Stimulated activated CD8-positive, alpha-beta memory T cell treated with anti-CD3 and anti-CD28 coated beads, Interleukin-12 subunit alpha, Interleukin-12 subunit beta, amount 100 ng/mL, for 24 hours (primary cell): ENCODE measurements around the gene MGAT4C.

Experiments
- DNase-seq: peaks from one replicate; pipeline ENCODE4 v3.0.0-alpha.2; 2020; ENCODE audit errors: extremely low read depth

MGAT4C gene

GRCh38 chr12:86229772-86230171 lies 26.4 kb downstream of the MGAT4C start:
- DNase-seq: no peak

DNA sequence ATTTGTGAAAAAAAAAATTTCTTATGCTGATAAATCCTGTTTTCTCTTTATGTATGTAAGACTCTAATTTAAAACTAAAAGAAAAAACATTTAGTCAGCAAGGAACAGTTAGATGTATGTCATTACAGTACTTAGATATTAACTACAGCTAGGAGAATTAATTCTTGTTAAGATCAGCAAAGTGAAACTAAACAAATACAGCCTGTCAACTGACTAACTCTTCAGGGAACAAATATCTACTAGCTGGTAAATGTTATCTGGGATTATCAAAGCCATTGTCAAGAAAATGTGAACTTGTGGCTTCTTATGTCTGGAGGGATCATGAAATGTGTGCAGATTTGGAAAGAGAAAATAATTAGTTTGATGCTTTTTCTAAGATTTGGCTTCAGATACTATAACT lies 27.5 kb downstream of the MGAT4C start:
- no peak for DNase-seq

DNA sequence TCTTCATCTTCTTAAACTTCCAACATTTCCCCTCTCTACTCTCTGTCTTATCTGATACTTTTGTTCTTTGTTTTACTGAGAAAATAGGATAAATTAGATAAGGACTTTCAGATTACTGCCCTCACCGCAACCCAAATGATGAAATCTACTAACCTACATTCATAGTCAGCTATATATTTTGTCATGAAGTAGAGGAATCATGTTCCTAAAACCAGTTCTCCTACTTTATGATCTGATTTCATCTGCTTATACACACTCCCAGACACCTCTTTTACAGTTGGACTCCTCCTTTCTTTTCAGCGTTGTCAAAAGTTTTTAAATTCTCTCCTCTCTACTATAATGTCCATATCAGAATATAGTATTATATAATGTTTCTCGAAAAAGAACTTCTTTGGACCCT lies 29.7 kb downstream of the MGAT4C start:
- DNase-seq: no peak

- no peak for DNase-seq
Observed at GRCh38 chr12:86216591-86216990, 39.6 kb downstream of the MGAT4C start.

DNA sequence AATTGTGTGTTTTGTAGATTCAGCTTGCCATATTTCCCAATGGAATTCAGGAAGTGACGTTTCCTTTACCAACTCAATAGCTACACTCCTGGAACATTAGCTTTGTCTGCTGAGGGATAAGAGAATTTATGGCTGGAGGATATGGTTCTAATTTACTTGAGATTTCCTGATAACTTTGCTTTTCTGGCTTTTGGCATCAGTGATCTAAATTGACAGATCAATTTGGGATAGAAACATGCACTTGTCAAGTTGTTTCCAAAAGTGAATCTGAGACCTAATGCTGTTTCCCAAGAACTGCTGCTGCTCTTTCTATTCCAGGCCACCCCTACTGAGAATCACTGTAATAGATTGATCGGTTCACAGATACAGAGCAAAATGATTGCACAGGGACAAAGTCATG lies 43.2 kb downstream of the MGAT4C start:
- no peak for DNase-seq

GRCh38 chr12:86198696-86199444 lies 57.3 kb downstream of the MGAT4C start:
- DNase-seq: no peak

- no peak for DNase-seq
Observed at GRCh38 chr12:86196465-86196864, 59.7 kb downstream of the MGAT4C start.

GRCh38 chr12:86194721-86195120 lies 61.5 kb downstream of the MGAT4C start:
- no peak for DNase-seq

- no peak for DNase-seq
Observed at GRCh38 chr12:86193931-86194330, 62.3 kb downstream of the MGAT4C start.

DNA sequence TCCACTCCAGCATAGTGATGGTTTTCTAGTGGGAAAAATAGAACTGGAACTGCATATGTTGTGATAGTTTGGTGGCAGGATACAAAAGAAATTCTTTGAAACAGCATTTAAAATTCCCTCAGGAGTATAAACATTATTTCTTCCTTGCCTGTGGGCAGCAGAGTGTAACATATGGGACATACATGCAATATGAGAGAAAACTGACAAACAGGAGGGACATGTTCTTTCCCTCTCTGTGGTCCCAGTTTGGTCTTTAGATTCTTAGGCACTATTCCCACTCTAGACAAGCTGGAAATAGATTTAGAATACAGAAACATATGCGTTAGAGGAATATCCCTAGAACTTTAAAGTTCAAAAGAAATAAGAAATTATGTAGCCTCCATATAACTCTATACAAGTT lies 68.0 kb downstream of the MGAT4C start:
- DNase-seq: no peak

- DNase-seq: no peak
Observed at GRCh38 chr12:86186449-86186848, 69.7 kb downstream of the MGAT4C start.

DNA sequence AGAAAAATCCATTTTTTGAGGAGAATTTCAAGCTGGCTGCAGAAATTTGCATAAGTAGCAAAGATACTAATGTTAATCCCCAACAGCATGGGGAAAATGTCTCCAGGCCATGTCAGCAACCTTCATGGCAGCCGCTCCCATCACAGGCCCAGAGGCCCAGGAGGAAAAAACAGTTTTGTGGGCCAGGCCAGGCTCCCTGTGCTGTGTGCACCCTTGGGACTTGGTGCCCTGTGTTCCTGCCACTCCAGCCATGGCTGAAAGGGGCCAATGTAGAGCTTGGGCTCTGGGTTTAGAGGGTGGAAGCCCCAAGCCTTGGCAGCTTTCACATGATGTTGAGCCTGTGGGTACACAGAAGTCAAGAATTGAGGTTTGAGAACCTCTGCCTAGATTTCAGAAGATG lies 76.3 kb downstream of the MGAT4C start:
- DNase-seq: no peak

GRCh38 chr12:86174188-86174587 lies 82.0 kb downstream of the MGAT4C start:
- DNase-seq: no peak

- DNase-seq: no peak
Observed at GRCh38 chr12:86172913-86173443, 83.2 kb downstream of the MGAT4C start.

DNA sequence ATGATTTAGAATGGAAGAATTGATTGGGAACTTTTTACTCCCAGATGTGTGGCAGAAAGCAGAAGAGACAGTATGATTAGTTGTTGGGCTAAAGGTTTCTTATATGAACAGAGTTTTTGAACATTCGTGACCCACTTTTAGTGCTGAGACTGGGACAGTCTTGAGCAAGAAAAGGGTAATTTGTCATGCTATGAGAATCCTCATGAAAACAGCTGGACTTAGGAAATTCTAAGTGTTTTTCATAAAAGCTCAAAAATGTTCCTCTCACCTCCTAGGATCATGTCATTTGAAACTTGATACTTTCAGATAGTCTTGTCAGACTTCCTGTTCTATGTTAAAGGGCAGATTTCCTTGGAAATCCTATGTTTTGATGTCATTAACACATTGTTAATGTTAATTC lies 86.1 kb downstream of the MGAT4C start:
- no peak for DNase-seq

DNA sequence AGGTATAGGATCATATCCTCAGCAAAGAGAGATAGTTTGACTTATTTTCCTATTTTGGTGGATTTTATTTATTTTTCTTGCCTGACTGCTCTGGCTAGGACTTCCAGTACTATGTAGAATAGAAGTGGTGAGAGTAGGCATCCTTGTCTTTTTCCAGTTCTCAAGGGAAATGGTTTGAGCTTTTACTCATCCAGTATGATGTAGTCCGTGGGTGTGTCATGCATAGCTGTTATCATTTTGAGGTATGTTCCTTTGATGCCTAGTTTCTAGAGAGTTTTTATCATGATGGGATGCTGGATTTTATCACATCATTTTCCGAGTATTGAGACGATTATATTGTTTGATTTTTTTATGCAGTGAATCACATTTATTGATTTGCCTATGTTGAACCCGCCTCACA lies 97.2 kb downstream of the MGAT4C start:
- DNase-seq: no peak

DNA sequence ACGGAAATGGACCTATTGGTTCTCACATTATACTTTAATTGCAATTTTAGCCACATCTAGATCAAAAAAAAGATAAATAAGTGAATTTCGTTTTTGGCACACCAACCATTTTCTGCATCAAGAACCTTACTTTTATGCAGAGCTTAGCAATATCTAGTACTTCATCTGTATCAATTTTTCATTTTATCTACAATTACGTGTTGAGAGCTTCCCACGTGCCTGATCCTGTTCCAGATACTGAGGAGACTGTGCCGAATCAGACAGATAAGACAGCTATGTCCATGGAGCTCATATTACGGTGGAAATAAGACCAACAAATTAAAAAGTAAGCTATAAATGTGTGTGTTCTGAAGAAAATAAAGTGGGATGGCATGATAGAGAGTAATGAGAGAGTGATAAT lies 101.6 kb downstream of the MGAT4C start:
- DNase-seq: no peak

DNA sequence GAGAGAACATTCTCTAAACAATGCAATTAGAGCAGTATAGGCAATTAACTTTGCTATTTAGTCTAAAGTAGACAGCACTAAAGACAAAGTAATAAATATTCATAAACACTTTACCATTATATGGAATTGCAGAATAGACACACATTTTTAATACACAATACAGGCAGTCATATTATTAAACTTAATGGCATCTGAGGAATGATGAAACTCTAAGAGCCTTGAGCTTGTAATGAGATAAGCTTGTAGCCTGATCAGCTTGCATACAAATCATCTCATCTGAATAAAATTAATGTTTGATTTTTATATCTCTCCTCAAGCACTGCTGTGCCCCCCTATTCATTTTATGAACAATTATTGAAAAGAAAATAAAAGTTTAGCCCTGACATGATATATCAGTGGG lies 107.6 kb downstream of the MGAT4C start:
- no peak for DNase-seq

- no peak for DNase-seq
Observed at GRCh38 chr12:86148071-86148470, 108.1 kb downstream of the MGAT4C start.

- DNase-seq: no peak
Observed at GRCh38 chr12:86145156-86145555, 111.0 kb downstream of the MGAT4C start.

- no peak for DNase-seq
Observed at GRCh38 chr12:86143162-86143561, 113.0 kb downstream of the MGAT4C start.

DNA sequence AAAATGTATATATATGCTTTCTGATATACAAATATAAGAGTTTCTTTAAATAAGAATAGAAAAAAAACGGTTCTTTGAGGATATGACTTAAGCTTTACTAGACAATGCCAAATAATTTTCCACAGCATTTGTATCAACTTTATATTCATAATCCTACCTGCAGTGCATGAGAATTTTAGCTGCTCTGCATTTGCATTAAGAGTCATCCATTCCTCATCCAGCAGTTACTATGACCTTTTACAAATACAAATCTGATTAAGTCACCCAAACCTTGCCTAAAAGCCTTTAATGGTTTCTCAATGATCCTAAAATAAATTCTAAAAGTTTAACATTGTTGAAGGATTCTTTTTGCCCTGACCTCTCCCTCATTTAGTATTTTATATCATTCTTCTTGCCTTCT lies 116.5 kb downstream of the MGAT4C start:
- no peak for DNase-seq

- no peak for DNase-seq
Observed at GRCh38 chr12:86138770-86139169, 117.4 kb downstream of the MGAT4C start.

DNA sequence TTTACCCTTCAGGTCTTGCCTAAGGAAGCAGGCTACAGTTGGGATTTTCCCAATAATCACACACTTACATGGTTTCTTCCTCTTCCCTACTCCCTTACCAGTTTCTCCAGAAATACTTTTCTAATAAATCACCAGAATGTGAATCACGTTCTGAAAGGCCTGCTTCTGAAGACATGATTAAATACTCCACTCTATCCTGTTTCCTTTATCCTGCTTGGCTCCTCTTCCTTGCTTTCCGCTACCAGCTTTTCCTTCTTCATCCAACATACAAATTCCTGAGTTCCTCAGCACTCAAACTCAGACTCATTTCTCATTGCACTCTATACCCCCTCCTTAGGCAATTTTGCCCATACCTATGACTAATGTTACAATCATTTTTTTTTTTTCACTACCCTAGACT lies 118.3 kb downstream of the MGAT4C start:
- no peak for DNase-seq
